Vein endothelial cell (primary cell): ENCODE results near the gene SHISA3. TPM values are rescaled to one million over a fixed set of nuclear protein-coding genes. Genes with fewer than 3 reads are reported as not detected.

Experiments used
- total RNA-seq: library from RNA; depleted of rRNA; stranded (reverse); fragments of >200 nt; gene quantifications from 2 replicates; pipeline ENCODE4 v1.2.3, GENCODE V29; 2012

Gene SHISA3
- total RNA-seq = 0.65 and 1.8 TPM in 2 replicates

GRCh38 chr4:42396752-42397634, at the start of gene SHISA3:
SHISA3 (plus strand) TSS chr4:42397488; CDS start chr4:42398057, 569 bp downstream.

Other genes starting within 250 kb of the SHISA3 start
- gene BEND4, start 244.8 kb upstream of the SHISA3 start, total RNA-seq = under 0.01 and 0.10 TPM in 2 replicates